Spleen (tissue), 7 donors: ENCODE measurements around the gene VEZT.

Experiments used
- CTCF ChIP-seq, 11 experiments: fragments of 200-600 bp in 7 of 11; fragments of 450-650 bp in 4 of 11; sonication (generic) in 4 of 11; IDR thresholded peaks in 8 of 11; conservative IDR thresholded peaks in 3 of 11; 1 replicate in 7 of 11; 2 replicates in 4 of 11; pipeline versions ENCODE4 v1.4.0 to v1.8.0; 2016 to 2021; ENCODE audit warnings: antibody characterized with exemption in 11 of 11, inconsistent platforms in 4 of 11, mild to moderate bottlenecking in 1 of 11
- POLR2A ChIP-seq, 3 donors: fragments of 450-650 bp; IDR thresholded peaks; one replicate each; pipeline ENCODE4 v1.5.1; 2017; ENCODE audit warnings: antibody characterized with exemption in 3 of 3, mild to moderate bottlenecking in 1 of 3
- POLR2AphosphoS5 ChIP-seq, 3 donors: sonication (generic); formaldehyde crosslinking; IDR thresholded peaks; one replicate each; pipeline ENCODE4 v1.5.1; 2017; ENCODE audit warnings: antibody characterized with exemption in 3 of 3
- donor health status: DM: no; HTN: no; CAD: no; lungs with moderate emphysema.
- donor health status: DM: no; HTN: no; CAD: no.
- donor health status: DM: no; HTN: no; CAD: no.

GRCh38 chr12:95291501-95291900 lies 73.9 kb downstream of the VEZT start:
- TF ChIP-seq CTCF (IDR thresholded peaks at IDR 0.05 in 8 of 11, conservative IDR thresholded peaks at IDR 0.05 in 3 of 11), result no peak
- no peak for TF ChIP-seq POLR2A (IDR thresholded peaks at IDR 0.05)
- no peak for TF ChIP-seq POLR2AphosphoS5 (IDR thresholded peaks at IDR 0.05)
